GM23248 (cell line): ENCODE data around the gene DDX4. TPM values are rescaled to one million over a fixed set of nuclear protein-coding genes. Genes with fewer than 3 reads are reported as not detected.

Experiments
- DNase-seq: peaks from one replicate; pipeline ENCODE4 v3.0.0-alpha.2; 2015
- H2AFZ ChIP-seq: fragments of 200-600 bp; sonication (generic); 2 replicates; pipeline ENCODE4 v1.6.1; 2016; ENCODE audit warnings: antibody characterized with exemption
- H3F3A ChIP-seq: fragments of 200-600 bp; sonication (generic); 2 replicates; pipeline ENCODE4 v1.6.1; 2016; ENCODE audit warnings: mild to moderate bottlenecking, antibody characterized with exemption, mixed run types; ENCODE audit not compliant: insufficient read depth
- H3K27ac ChIP-seq: fragments of 200-600 bp; sonication (generic); 2 replicates; pipeline ENCODE4 v1.5.1; 2016; ENCODE audit warnings: mild to moderate bottlenecking
- H3K27me3 ChIP-seq: fragments of 200-600 bp; sonication (generic); replicated peaks from 2 replicates; pipeline ENCODE4 v1.6.1; 2016; ENCODE audit warnings: mild to moderate bottlenecking; ENCODE audit not compliant: insufficient read depth
- H3K36me3 ChIP-seq: fragments of 200-600 bp; sonication (generic); 2 replicates; pipeline ENCODE4 v1.6.1; 2016; ENCODE audit warnings: low read depth, mild to moderate bottlenecking
- H3K4me1 ChIP-seq: fragments of 200-600 bp; sonication (generic); 2 replicates; pipeline ENCODE4 v1.6.1; 2016; ENCODE audit warnings: mild to moderate bottlenecking; ENCODE audit not compliant: insufficient read depth
- H3K4me2 ChIP-seq: fragments of 200-600 bp; sonication (generic); one replicate; pipeline ENCODE4 v1.6.1; 2016; ENCODE audit warnings: mild to moderate bottlenecking; ENCODE audit not compliant: unreplicated experiment
- H3K4me3 ChIP-seq: fragments of 200-600 bp; sonication (generic); 2 replicates; pipeline ENCODE4 v1.5.1; 2016; ENCODE audit warnings: mild to moderate bottlenecking
- H3K79me2 ChIP-seq: fragments of 200-600 bp; sonication (generic); 2 replicates; pipeline ENCODE4 v1.6.1; 2016; ENCODE audit warnings: mild to moderate bottlenecking; ENCODE audit not compliant: insufficient read depth
- H3K9ac ChIP-seq: fragments of 200-600 bp; sonication (generic); 2 replicates; pipeline ENCODE4 v1.6.1; 2016; ENCODE audit warnings: mild to moderate bottlenecking
- H3K9me2 ChIP-seq: fragments of 200-600 bp; sonication (generic); 2 replicates; pipeline ENCODE4 v1.6.1; 2016; ENCODE audit warnings: mixed run types, mild to moderate bottlenecking, moderate library complexity; ENCODE audit not compliant: insufficient read depth
- H3K9me3 ChIP-seq: fragments of 200-600 bp; sonication (generic); one replicate; pipeline ENCODE4 v1.6.1; 2017; ENCODE audit warnings: low read depth
- H4K20me1 ChIP-seq: fragments of 200-600 bp; sonication (generic); 2 replicates; pipeline ENCODE4 v1.6.0; 2016; ENCODE audit not compliant: insufficient read depth
- EZH2 ChIP-seq: fragments of 200-600 bp; sonication (generic); IDR thresholded peaks from 2 replicates; pipeline ENCODE4 v1.6.1; 2018; ENCODE audit warnings: antibody characterized with exemption, mild to moderate bottlenecking; ENCODE audit not compliant: insufficient read depth, poor library complexity, severe bottlenecking
- EZH2phosphoT487 ChIP-seq: fragments of 200-600 bp; sonication (generic); IDR thresholded peaks from 2 replicates; pipeline ENCODE4 v1.6.1; 2018; ENCODE audit warnings: antibody characterized with exemption, moderate library complexity, mild to moderate bottlenecking, low read depth; ENCODE audit not compliant: insufficient read depth
- WGBS, 2 experiments: methylation state at CpG; one replicate each; pipeline ENCODE4 v1.1.6; 2015 to 2017; ENCODE audit warnings: low lambda C conversion rate in 2 of 2, low coverage in 1 of 2; ENCODE audit errors: missing lambda C conversion rate in 2 of 2; 5-methylcytosine and 5-hydroxymethylcytosine counted together
- in situ Hi-C: fragments of 300-500 bp; cut with MboI; formaldehyde crosslinking; loops from 2 replicates; pipeline ENCODE4 v1.15.0; 2020
- polyA plus RNA-seq: library from polyadenylated mRNA; unstranded; fragments of >200 nt; fragmentation: Nextera tagmentation; extraction: Ambion mirVana; gene quantifications from 2 replicates; pipeline ENCODE4 v1.2.1, GENCODE V29; 2016
- total RNA-seq: library from RNA; depleted of rRNA; stranded (reverse); fragments of >200 nt; shearing (Covaris generic); gene quantifications from 2 replicates; pipeline ENCODE4 v1.2.3, GENCODE V29; 2014

DDX4 gene
- total and polyA plus RNA-seq, 2 experiments from 2014 or later, result not detected

- H3K36me3 ChIP-seq, result no peaks in the 10 kb centered on the region
- WGBS, 2 experiments, result 75 to 76% methylated on average over 3 of the region's 3 CpGs
- no peaks in the 10 kb centered on the region for H4K20me1 ChIP-seq
- H3F3A ChIP-seq, result no peaks in the 10 kb centered on the region
- no peak for TF ChIP-seq EZH2
- TF ChIP-seq EZH2phosphoT487, result no peak
- no peak overlapping the region for H3K4me2 ChIP-seq
- no peak for DNase-seq
- no peak overlapping the region for H3K4me3 ChIP-seq
- no peak overlapping the region for H3K9ac ChIP-seq
- H2AFZ ChIP-seq, result no peak overlapping the region
- in situ Hi-C loops, result no loop called here
- H3K9me3 ChIP-seq, result no peaks in the 10 kb centered on the region
- peaks cover 5% of the 10 kb centered on the region; the same call in 1 of the 2 replicates for H3K27me3 ChIP-seq
- H3K79me2 ChIP-seq, result no peaks in the 10 kb centered on the region
- H3K4me1 ChIP-seq, result no peaks in the 10 kb centered on the region
- no peak overlapping the region for H3K27ac ChIP-seq
- H3K9me2 ChIP-seq, result no peaks in the 10 kb centered on the region
These were observed 92.1 kb downstream of the DDX4 start for GRCh38 chr5:55829956-55830355.

GRCh38 chr5:55832446-55832845 lies 94.6 kb downstream of the DDX4 start:
- no peaks in the 10 kb centered on the region for H3K27me3 ChIP-seq
- WGBS, 2 experiments, result 91 to 93% methylated on average over 14 to 17 of the region's 17 CpGs
- no peak overlapping the region for H3K4me3 ChIP-seq
- no peaks in the 10 kb centered on the region for H3K9me2 ChIP-seq
- H3K27ac ChIP-seq, result no peak overlapping the region
- H3K79me2 ChIP-seq, result no peaks in the 10 kb centered on the region
- no peaks in the 10 kb centered on the region for H3F3A ChIP-seq
- no peaks in the 10 kb centered on the region for H3K4me1 ChIP-seq
- H3K36me3 ChIP-seq, result no peaks in the 10 kb centered on the region
- no peak for DNase-seq
- H3K9ac ChIP-seq, result no peak overlapping the region
- no peaks in the 10 kb centered on the region for H3K9me3 ChIP-seq
- no peak for TF ChIP-seq EZH2phosphoT487
- no peak for TF ChIP-seq EZH2
- no peaks in the 10 kb centered on the region for H4K20me1 ChIP-seq
- no peak overlapping the region for H2AFZ ChIP-seq
- H3K4me2 ChIP-seq, result no peak overlapping the region
- in situ Hi-C loops, result no loop called here

GRCh38 chr5:55836191-55836590 lies 98.3 kb downstream of the DDX4 start:
- Histone ChIP-seq H3K36me3 (no peaks in the 10 kb centered on the region), H3K9me2 (no peaks in the 10 kb centered on the region), H3K4me3 (no peak overlapping the region), H3K9me3 (no peaks in the 10 kb centered on the region), H3K27me3 (no peaks in the 10 kb centered on the region), H3K4me1 (no peaks in the 10 kb centered on the region), H3K27ac (no peak overlapping the region), H2AFZ (no peak overlapping the region), H3K9ac (no peak overlapping the region), H3F3A (no peaks in the 10 kb centered on the region), H3K4me2 (no peak overlapping the region), H3K79me2 (no peaks in the 10 kb centered on the region), H4K20me1 (no peaks in the 10 kb centered on the region)
- TF ChIP-seq EZH2 (no peak), EZH2phosphoT487 (no peak)
- 58 to 83% methylated on average over 1 of the region's 1 CpG for WGBS, 2 experiments
- no peak for DNase-seq
- in situ Hi-C loops, result no loop called here

- H4K20me1 ChIP-seq, result no peaks in the 10 kb centered on the region
- 43 to 53% methylated on average over 2 of the region's 2 CpGs for WGBS, 2 experiments
- no peaks in the 10 kb centered on the region for H3K79me2 ChIP-seq
- TF ChIP-seq EZH2, result no peak
- TF ChIP-seq EZH2phosphoT487, result no peak
- no peak overlapping the region for H3K27ac ChIP-seq
- no peak overlapping the region for H3K9ac ChIP-seq
- no peaks in the 10 kb centered on the region for H3K4me1 ChIP-seq
- H2AFZ ChIP-seq, result no peak overlapping the region
- in situ Hi-C loops, result no loop called here
- no peak overlapping the region for H3K4me2 ChIP-seq
- no peak for DNase-seq
- no peaks in the 10 kb centered on the region for H3K9me3 ChIP-seq
- H3K27me3 ChIP-seq, result no peaks in the 10 kb centered on the region
- no peaks in the 10 kb centered on the region for H3K36me3 ChIP-seq
- no peaks in the 10 kb centered on the region for H3F3A ChIP-seq
- no peak overlapping the region for H3K4me3 ChIP-seq
- H3K9me2 ChIP-seq, result no peaks in the 10 kb centered on the region
These were observed 104.1 kb downstream of the DDX4 start for GRCh38 chr5:55841976-55842375.

- Histone ChIP-seq H3K4me1 (peaks cover 14% of the 10 kb centered on the region), H3K9me2 (peaks cover 4% of the 10 kb centered on the region; the same call in 1 of the 2 replicates), H3K36me3 (no peaks in the 10 kb centered on the region), H3K4me2 (no peak overlapping the region), H4K20me1 (no peaks in the 10 kb centered on the region), H3K9me3 (no peaks in the 10 kb centered on the region), H3K79me2 (no peaks in the 10 kb centered on the region), H3K4me3 (no peak overlapping the region), H3F3A (peaks cover 16% of the 10 kb centered on the region), H3K27me3 (no peaks in the 10 kb centered on the region), H2AFZ (no peak overlapping the region), H3K9ac (no peak overlapping the region), H3K27ac (no peak overlapping the region)
- no peak for TF ChIP-seq EZH2
- no peak for TF ChIP-seq EZH2phosphoT487
- 73 to 87% methylated on average over 1 of the region's 1 CpG for WGBS, 2 experiments
- in situ Hi-C loops, result no loop called here
- peak; percentile 8 for DNase-seq
These were observed 110.0 kb downstream of the DDX4 start for GRCh38 chr5:55847837-55848236.
